GM12878 (cell line): ENCODE data around the gene IFNK. TPM values are rescaled to one million over a fixed set of nuclear protein-coding genes. Genes with fewer than 3 reads are reported as not detected.

Experiments
- ATAC-seq: fragments of 200-7000 bp; cut with Tn5 transposase; 3 replicates; pipeline ENCODE4 v1.9.1; 2020; ENCODE audit warnings: mild to moderate bottlenecking, moderate library complexity
- BruUV-seq: library from RNA; stranded (reverse); fragments of 400-500 nt; replicated peaks from 2 replicates; lab custom pipeline; 2021; lab: Mats Ljungman, UMichigan
- CTCF ChIA-PET: fragments of 300-600 bp; sonication (Branson Sonifier 250); formaldehyde crosslinking; extraction: SDS; loops from one replicate; lab custom pipeline; 2021; ENCODE audit warnings: inconsistent platforms; lab: Yijun Ruan, JAX
- POLR2A ChIA-PET: fragments of 350-600 bp; formaldehyde crosslinking; extraction: SDS; loops from one replicate; lab custom pipeline; 2021; ENCODE audit warnings: inconsistent platforms; lab: Charles Lee
- RAD21 ChIA-PET: fragments of 300-600 bp; sonication (Branson Sonifier 250); formaldehyde crosslinking; loops from one replicate; lab custom pipeline; 2023; ENCODE audit warnings: antibody characterized with exemption; ENCODE audit not compliant: unreplicated experiment; lab: Charles Lee
- SMC1A ChIA-PET: fragments of 300-600 bp; sonication (Branson Sonifier 250); formaldehyde crosslinking; loops from one replicate; lab custom pipeline; 2023; ENCODE audit not compliant: unreplicated experiment, uncharacterized antibody; lab: Charles Lee
- DNase-seq: peaks from one replicate; pipeline ENCODE4 v3.0.0-alpha.2; 2011; ENCODE audit warnings: low read depth, low spot score
- FAIRE-seq: peaks from 3 replicates; lab custom pipeline; 2011; peaks lifted over from hg19 to GRCh38; lab: Jason Lieb, UNC
- H2AFZ ChIP-seq: 2 replicates; pipeline ENCODE4 v1.6.0; 2011; ENCODE audit warnings: low read depth, low read length, control low read depth; ENCODE audit not compliant: control insufficient read depth
- H3K27ac ChIP-seq: 2 replicates; pipeline ENCODE4 v1.5.1; 2011; ENCODE audit warnings: control low read depth; ENCODE audit not compliant: control insufficient read depth, insufficient read depth
- H3K27me3 ChIP-seq, 2 experiments: replicated peaks in 1 of 2; 2 replicates each; pipeline versions ENCODE4 v1.6.0 to v1.6.1; 2011; ENCODE audit warnings: low read length in 1 of 2; ENCODE audit not compliant: control insufficient read depth in 2 of 2, insufficient read depth in 2 of 2
- H3K36me3 ChIP-seq, 2 experiments: 2 replicates each; pipeline ENCODE4 v1.5.1; 2011; ENCODE audit warnings: low read length in 1 of 2; ENCODE audit not compliant: control insufficient read depth in 2 of 2, insufficient read depth in 2 of 2
- H3K4me1 ChIP-seq: 2 replicates; pipeline ENCODE4 v1.6.1; 2011; ENCODE audit warnings: mild to moderate bottlenecking, low read length, moderate library complexity, mixed read lengths; ENCODE audit not compliant: control insufficient read depth, insufficient read depth
- H3K4me2 ChIP-seq: 2 replicates; pipeline ENCODE4 v1.6.0; 2011; ENCODE audit warnings: control low read depth; ENCODE audit not compliant: control insufficient read depth, insufficient read depth
- H3K4me3 ChIP-seq: fragments of 200-600 bp; sonication (generic); 2 replicates; pipeline ENCODE4 v1.5.1; 2016
- H3K79me2 ChIP-seq: 2 replicates; pipeline ENCODE4 v1.6.0; 2011; ENCODE audit warnings: low read length; ENCODE audit not compliant: control insufficient read depth, insufficient read depth
- H3K9ac ChIP-seq: 2 replicates; pipeline ENCODE4 v1.8.0; 2011; ENCODE audit warnings: low read length, control low read depth, mixed read lengths; ENCODE audit not compliant: control insufficient read depth, insufficient read depth
- H3K9me3 ChIP-seq: replicated peaks from 3 replicates; pipeline ENCODE4 v1.5.1; 2011; ENCODE audit warnings: mild to moderate bottlenecking, low read length; ENCODE audit not compliant: control insufficient read depth, insufficient read depth
- H4K20me1 ChIP-seq: 2 replicates; pipeline ENCODE4 v1.6.0; 2011; ENCODE audit not compliant: control insufficient read depth, insufficient read depth
- CTCF ChIP-seq, 3 experiments: IDR thresholded peaks in 2 of 3; conservative IDR thresholded peaks in 1 of 3; 2 replicates each; pipeline ENCODE4 v1.5.1; 2011; ENCODE audit warnings: low read depth in 3 of 3, low read length in 3 of 3, mild to moderate bottlenecking in 3 of 3, control low read depth in 2 of 3, moderate library complexity in 2 of 3, inconsistent platforms in 1 of 3, mixed read lengths in 1 of 3; ENCODE audit not compliant: control insufficient read depth in 2 of 3, insufficient read depth in 1 of 3; ENCODE audit errors: extremely low read depth in 1 of 3
- HDGF ChIP-seq: fragments of 450-650 bp; IDR thresholded peaks from 2 replicates; pipeline ENCODE4 v1.6.1; 2016; ENCODE audit warnings: antibody characterized with exemption
- RUNX3 ChIP-seq: IDR thresholded peaks from 2 replicates; pipeline ENCODE4 v1.6.1; 2012; ENCODE audit warnings: low read length, inconsistent platforms
- SMC3 ChIP-seq: IDR thresholded peaks from 2 replicates; pipeline ENCODE4 v1.6.1; 2011; ENCODE audit warnings: low read length, improper control_type of control experiment, borderline replicate concordance
- WRNIP1 ChIP-seq: IDR thresholded peaks from 2 replicates; pipeline ENCODE4 v1.6.1; 2011; ENCODE audit warnings: low read depth, low read length, improper control_type of control experiment, borderline replicate concordance
- WGBS: methylation state at CpG from one replicate; pipeline ENCODE4 v1.1.6; 2016; ENCODE audit warnings: low lambda C conversion rate; ENCODE audit not compliant: insufficient replicate concordance, insufficient coverage; ENCODE audit errors: missing lambda C conversion rate; 5-methylcytosine and 5-hydroxymethylcytosine counted together
- in situ Hi-C: fragments of 300-500 bp; cut with MboI; formaldehyde crosslinking; loops from 9 replicates; pipeline ENCODE4 v1.14.3; 2018; ENCODE audit warnings: mixed read lengths
- intact Hi-C: fragments of 100-400 bp; cut with micrococcal nuclease; formaldehyde crosslinking; loops from one replicate; pipeline ENCODE4 v1.14.2; 2022; ENCODE audit not compliant: unreplicated experiment
- polyA plus RNA-seq, 11 experiments: library from polyadenylated mRNA; depleted of rRNA in 4 of 11; unstranded in 6 of 11; stranded (reverse) in 5 of 11; fragments of >200 nt; fragmentation: Nextera tagmentation in 4 of 11; fragmentation: Illumina TruSeq in 1 of 11; extraction: Ambion mirVana in 4 of 11; extraction: Trizol in 1 of 11; gene quantifications; 1 replicate in 1 of 11; 2 replicates in 10 of 11; pipeline versions ENCODE4 v1.2.1 to v1.2.3, GENCODE V29; 2011 to 2016; ENCODE audit warnings: inconsistent platforms in 2 of 11, missing spikeins in 2 of 11, low read depth in 1 of 11
- total RNA-seq, 4 experiments: library from RNA; depleted of rRNA in 3 of 4; stranded (reverse); fragments of >200 nt in 3 of 4; fragmentation: Illumina TruSeq in 1 of 4; extraction: Trizol in 1 of 4; gene quantifications; 2 replicates each; pipeline versions ENCODE4 v1.2.1 to v1.2.3, GENCODE V29; 2013 to 2021

Gene IFNK
- total and polyA plus RNA-seq, 10 of the 15 experiments (the other 5 are each of a cell fraction or from before 2014, with no cell fraction given): 0.06 TPM; not detected in 9

GRCh38 chr9:27535701-27536118, 11.6 kb downstream of the IFNK start:
- Histone ChIP-seq H3K79me2 (no peaks in the 10 kb centered on the region), H2AFZ (no peak overlapping the region), H3K36me3 (no peaks in the 10 kb centered on the region), H3K4me1 (peaks cover 10% of the 10 kb centered on the region), H3K4me3 (no peak overlapping the region), H4K20me1 (no peaks in the 10 kb centered on the region), H3K9ac (no peak overlapping the region)
- no peak for DNase-seq
- SMC1A ChIA-PET: interaction anchor here (0.6 to 11.1 kb wide), 9 partner anchors 10 to 489 kb away, joined by 3 to 89 read pairs (median 3); no protein-coding TSS in a partner anchor
- WGBS: 0% methylated on average over 3 of the region's 3 CpGs
- intact Hi-C loops (no loop called here), in situ Hi-C loops (no loop called here)
- peak; percentile 79 for ATAC-seq
- no TSS peak for BruUV-seq
- no peak for FAIRE-seq
- TF ChIP-seq CTCF (IDR thresholded peaks at IDR 0.05 in 2 of 3, conservative IDR thresholded peaks at IDR 0.05 in 1 of 3; ENCODE audit: control insufficient read depth in 2 of 3, extremely low read depth in 1 of 3, insufficient read depth in 1 of 3, low read depth in 3 of 3, low read length in 3 of 3) (peak; percentile 33 to 49 (median 47); a peak in 4 of 6 replicates), SMC3 (peak; percentile 41; the same call in 1 of the 2 replicates), WRNIP1 (no peak), RUNX3 (peak; percentile 36; the same call in 1 of the 2 replicates), HDGF (no peak)
- TF ChIP-seq, all 136 proteins: peak for 3
- Histone ChIP-seq H3K4me2 (no peak overlapping the region), H3K27me3 (no peaks in the 10 kb centered on the region), H3K27ac (no peak overlapping the region), H3K9me3 (no peaks in the 10 kb centered on the region)
- ChIA-PET POLR2A (interaction anchor here (1.8 kb wide), 1 partner anchor 203 kb away, joined by 7 read pairs; no protein-coding TSS in a partner anchor), CTCF (interaction anchor here (0.7 to 6.2 kb wide), 15 partner anchors 9 to 215 kb away, joined by 3 to 65 read pairs (median 4); no protein-coding TSS in a partner anchor), RAD21 (interaction anchor here (1.4 to 6.3 kb wide), 3 partner anchors 11 to 204 kb away, joined by 3 to 62 read pairs (median 10); no protein-coding TSS in a partner anchor)
